Inflammatory macrophage (primary cell): Measurements from ENCODE around the gene AGMO.
"Not testable (repeated sequence)": the region's sequence is repeated elsewhere in the genome, so short reads cannot be mapped to it uniquely, and the experiment has no call there.

Experiments
- DNase-seq, 2 donors: peaks; one replicate each; pipeline ENCODE4 v3.0.0-alpha.2; 2020 to 2022

AGMO gene

DNA sequence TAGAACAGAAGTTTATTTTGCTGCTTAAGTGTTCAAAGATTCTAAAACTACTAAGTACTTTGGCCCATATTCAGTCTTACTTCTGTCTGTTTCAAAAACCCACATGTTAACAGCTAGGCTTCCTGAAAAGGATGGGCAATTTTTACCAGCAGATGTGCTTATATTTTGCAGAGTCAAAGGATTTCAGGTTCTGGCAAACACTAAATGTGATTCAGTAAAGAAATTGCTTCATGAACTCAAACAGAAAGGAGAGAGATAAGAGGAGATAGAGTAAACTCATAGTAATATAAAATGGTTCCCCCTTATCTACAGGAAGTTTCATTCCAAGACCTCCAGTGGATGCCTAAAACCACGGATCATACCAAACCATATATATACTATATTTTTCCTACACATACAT is 248.5 kb downstream of the AGMO start:
- no peak for DNase-seq

DNA sequence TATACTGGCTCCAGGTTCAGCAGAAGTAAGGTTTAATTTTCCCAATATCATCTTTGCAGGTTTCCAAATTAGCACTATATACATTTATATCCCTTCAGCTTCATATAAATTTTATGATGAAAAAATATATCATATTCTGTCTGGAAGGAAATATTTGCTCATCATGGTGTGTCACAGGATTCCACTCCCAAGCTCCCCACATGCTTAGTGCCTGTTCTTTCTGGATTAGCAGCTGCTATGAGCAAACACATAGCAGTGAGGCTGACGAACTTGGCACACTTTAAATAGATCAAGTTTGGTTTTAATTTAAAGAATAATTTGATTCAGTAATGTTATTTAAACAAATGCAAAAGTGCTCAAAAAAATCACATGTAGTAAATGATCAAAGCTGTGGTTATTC is 251.9 kb downstream of the AGMO start:
- no peak for DNase-seq

DNA sequence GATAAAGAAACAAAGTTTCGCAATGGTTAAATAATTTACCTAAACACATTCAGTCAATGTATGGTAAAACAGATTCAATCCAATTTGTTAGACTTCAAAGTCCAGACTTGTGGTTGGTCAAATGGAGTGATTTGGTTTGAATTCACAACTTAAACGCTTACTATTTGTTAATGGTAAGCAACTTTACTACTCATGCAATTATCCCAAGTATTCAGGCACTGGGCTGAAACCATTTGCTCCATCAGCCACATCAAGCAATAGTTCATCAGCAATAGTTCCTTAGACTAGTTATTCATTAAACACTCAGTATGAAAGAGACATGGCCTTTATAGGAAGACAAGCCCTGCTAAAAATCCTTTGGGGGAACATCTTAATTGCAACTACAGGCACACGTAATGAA is 253.0 kb downstream of the AGMO start:
- DNase-seq, result no peak

DNA sequence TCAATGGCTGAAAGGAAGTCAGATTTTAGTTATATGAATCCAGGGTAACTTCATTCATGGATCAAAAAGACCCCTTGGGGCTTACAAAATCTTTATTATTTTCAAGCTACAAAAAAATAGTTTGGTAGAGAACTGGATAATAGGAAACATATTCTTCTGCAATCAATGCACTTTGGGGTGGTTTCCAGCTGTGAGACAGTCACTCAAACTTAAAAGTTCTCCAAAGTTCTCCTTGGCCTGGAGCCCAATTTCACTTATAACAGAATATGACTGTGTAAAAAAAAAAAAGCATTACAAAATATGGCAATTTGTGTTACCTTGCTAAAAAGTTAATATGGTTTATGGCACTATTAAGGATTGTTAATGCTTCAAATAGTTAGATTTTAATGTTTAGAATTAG is 255.5 kb downstream of the AGMO start:
- DNase-seq, result no peak

DNA sequence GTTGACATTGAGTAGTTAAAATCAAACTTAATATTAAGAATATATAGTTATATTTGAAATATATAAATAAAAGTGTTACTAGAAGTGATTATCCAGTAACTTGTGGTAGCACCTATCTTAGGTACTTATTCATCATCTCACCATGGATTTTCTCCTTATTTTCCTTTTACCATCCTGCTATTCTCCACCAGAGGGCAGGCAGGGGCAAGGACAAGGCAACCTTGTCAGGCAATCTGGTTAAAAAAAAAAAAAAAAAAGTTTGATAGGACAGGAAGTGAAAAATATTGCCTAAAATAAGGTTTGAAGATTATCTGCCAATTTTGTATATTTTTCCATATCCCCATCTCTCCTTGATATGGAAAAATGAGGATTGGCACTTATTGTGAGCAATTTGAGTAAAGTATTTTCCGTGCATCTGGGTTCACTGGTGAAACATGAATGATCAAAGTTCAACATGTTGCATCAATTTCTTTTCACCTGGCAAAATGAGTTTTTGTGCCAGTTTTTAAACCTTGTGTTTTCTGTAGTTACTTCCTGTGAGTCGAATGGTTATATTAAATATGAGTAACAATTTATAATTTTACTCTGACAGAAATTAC is 256.7 kb downstream of the AGMO start:
- DNase-seq, result peak; percentile 20 to 31

DNA sequence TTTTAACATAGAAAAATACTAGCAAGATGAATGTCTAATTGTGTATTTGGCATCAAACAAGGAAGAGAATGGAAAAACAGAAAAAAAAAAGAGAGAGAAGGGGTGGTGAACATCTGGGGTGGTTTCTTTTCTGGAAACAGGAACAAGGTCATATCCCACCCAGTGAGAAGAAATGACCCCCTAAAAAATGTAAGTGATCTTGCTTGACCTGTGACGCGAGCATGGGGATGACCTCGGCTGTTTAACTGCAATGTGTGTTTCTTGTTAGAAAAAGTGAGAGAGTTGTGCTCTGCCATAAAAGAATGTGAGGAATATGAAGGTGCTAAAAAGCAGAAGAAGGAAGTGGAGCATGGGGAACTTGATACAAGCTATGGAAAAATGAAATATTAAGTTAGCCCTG is 258.5 kb downstream of the AGMO start:
- DNase-seq, result no peak

DNA sequence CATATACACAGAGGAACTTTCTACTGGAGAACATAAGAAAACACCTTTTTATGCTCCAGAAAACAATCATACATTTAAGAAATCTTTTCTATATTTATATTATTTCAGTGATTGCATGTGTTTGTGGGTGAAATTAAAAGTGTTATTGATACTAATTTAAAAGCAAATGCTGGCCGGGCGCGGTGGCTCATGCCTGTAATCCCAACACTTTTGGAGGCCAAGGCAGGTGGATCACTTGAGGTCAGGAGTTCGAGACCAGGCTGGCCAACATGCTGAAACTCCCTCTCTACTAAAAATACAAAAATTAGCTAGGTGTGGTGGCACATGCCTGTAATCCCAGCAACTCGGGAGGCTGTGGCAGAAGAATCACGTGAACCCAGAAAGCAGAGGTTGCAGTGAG is 260.8 kb downstream of the AGMO start:
- not testable (repeated sequence) for DNase-seq

DNA sequence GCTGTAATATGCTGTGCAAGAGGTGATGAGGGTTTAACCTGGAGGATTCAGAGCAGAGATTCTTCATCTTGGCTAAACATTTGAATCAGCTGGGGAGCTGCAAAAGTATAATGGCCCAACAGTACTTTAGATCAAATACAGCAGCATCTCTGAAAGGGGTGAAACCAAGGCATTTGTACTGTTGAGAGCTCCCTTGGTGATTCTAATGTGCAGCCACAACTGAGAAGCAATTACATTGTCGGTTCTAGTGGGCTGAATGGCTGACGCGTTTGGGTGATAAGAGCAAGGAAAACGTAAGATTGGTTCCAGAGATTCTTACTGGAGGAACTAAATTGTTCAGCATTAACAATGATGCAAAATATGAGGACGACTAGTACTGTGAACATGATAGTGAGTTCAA is 269.7 kb downstream of the AGMO start:
- DNase-seq, result no peak

DNA sequence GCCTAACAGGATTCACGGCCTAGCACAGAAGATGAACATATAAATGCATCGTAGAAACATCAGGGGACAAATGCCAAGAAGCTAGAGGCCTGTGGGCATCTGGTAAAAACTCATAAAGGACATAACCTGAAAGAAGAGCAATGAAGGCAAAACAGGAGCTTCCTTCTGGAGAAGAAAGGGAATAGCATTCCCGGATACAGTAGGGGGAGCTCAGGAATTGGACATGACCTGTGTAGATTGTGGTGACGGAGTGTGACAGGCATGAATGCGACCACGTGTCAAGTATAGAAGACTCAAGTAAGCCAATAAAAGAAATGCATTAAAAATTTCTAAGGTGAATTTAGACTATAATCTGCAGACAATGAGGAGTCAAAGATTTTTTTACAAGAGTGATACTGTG is 270.1 kb downstream of the AGMO start:
- no peak for DNase-seq

DNA sequence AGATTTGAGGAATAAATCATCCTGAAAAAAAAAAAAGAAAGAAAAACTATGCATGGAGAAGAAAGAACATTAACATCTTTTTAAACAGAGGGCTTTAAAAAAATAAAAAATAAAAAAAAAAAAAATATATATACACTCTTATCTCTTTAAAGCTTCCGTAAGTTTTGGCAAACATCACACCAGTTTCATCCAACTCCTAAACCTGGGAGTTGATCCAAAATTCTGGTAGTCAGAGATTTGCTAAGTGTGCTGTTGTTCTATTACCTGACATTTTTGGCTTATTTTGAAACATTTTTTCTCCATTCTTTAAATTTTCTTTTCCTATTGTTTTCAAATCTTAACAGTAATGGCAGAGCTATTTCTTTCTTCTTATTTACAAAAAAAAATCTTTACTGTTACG is 273.1 kb downstream of the AGMO start:
- DNase-seq, result no peak

DNA sequence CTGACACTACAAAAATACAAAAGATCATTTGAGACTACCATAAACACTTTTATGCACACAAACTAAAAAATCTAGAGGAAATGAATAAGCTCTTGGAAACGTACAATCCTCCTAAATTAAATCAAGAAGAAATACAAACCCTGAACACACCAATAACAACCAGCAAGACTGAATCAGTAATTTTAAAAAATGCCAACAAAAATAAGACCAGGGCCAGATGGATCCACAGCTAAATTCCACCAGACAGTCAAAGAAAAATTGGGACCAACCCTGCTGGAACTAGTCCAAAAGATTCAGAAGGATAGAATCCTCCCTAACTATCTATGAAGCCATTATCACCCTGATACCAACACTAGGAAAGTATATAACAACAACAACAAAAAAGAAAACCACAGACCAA is 277.4 kb downstream of the AGMO start:
- DNase-seq, result no peak

DNA sequence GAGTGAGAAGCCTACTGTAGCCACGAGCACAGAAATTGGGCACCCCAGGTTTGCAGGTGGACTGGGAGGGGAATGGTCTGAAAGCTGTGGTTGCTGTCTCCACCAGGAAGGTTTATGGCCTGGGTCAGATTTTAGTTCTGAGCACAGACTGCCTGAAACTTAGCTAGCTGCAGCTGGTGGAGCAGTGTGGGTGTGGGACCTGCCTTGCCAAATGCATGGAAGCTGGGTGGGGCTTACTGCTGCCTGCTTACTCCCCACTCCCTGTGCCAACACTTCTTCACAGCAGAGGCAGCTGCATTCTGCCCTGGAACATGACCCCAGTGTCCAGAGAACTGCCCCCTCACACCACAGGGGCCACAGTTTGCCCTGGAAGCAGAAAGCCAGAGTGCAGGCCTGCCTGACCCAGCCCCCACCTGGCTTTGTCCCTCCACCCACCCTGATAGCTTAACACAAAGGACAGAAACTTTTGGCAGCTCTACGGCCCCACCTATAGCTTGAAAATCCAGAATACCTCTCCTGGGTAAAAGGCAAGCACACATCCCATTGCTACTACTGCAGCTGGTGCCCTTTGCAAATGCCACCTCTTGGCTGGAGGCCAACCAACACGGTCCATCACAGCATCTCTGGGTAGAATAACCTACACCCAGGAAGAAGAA is 281.6 kb downstream of the AGMO start:
- DNase-seq, result no peak

DNA sequence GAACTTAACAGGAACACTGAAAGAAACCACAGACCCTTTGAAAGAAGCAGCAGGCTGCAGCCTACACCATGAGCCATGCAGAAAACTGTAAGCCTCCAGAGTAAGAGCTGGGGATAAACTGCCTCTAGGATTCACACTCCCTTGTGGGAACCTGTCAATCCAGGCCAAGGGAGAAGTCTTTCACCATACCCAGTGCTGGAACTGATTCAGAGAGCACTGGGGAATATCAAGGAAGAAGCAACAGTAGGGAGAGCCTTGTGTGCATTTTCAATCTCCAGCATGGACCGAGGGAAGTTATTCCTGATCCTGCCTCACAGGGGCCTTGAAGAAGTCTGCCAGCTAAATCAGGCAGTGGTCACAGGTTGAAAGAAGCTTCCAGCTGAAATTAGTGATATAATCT is 282.2 kb downstream of the AGMO start:
- no peak for DNase-seq

DNA sequence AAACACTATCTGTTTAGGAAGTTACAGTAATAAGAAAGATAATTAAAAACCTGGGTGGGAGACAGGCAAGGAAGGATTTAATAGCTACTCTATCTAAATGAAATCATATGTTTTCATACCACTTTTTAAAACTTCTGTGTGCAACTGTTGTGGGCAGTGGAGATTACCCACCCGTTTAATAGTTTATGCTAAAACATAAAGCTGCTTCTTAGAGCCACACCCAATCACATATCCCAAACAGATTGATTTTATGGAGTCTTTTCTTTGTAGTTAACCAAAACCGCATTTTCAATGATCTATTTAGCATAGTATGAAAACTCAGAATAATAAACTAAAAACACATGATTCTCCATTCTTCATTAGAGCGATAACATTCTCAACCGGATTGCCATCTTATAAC is 304.1 kb downstream of the AGMO start:
- DNase-seq, result no peak

DNA sequence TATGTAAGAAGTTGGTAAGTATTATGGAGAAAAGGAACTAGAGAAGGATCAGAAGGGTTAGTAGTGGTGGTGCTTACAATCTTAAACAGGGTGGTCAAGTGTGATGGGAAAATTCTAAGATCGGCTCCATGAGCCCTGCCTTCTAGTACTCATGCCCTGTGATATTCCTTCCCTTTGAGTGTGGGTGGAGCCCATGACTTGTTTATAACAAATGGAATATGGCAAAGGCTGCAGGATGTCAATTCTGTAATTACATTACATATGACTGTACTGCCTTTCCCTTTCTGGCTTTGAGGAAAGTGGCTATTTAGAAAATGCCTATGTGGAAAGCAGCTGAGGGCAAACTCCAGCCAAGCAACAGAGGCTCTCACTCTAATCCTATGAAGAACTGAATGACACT is 309.6 kb downstream of the AGMO start:
- no peak for DNase-seq

DNA sequence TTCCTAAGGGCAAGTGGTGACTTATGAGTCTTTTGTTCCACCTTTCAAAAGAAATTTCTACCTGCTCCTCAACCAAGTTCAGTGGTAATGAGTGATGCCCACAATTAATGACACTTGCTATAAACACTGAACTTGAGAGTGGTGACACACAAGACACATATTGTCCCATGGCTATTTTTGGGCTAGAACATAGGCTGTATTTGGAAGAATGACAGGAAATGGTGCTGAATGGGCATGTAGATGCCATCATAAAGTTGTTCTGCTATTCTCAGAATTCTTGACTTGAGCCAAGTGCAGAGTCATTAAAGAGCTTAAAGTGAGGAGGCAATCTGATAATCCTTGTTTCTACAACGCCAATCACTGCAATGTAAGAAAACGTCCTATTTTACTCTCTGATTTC is 313.3 kb downstream of the AGMO start:
- no peak for DNase-seq

DNA sequence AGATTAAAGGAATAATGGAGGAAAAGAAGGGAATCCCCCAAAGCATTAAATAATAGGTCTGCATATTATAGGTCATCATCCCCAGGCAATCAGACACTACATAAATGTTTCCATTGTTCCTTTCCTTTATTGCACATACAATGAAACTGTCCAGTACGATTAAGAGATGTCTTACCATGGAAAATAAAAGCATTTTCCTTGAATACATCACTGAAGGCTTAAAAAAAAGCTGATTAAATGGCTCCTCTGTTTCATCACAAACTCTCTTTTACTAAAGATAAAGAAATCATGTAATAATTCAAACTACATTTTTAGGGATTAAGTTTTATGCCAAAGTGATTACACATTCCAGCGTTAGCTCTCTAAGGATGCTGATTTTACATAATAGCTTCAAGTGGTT is 316.0 kb downstream of the AGMO start:
- no peak for DNase-seq

DNA sequence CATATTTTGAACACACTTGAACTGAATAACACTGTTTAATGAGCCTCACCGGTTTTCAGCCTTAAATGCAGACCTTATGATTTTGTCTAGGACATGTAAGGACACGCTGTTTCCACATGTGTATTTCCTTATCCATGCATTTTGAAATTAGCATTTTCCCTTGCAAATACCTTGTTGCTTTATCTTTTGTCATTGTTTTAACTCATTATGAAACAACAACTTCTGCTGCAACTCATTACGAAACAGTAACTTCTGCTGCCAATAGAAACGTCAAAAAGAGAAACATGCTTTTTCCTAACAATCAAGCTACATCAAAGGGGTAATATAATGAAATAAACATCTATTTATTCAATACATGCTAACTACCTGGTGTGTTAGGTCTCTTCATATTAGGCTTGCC is 322.0 kb downstream of the AGMO start:
- peak; percentile 37 to 53 for DNase-seq

DNA sequence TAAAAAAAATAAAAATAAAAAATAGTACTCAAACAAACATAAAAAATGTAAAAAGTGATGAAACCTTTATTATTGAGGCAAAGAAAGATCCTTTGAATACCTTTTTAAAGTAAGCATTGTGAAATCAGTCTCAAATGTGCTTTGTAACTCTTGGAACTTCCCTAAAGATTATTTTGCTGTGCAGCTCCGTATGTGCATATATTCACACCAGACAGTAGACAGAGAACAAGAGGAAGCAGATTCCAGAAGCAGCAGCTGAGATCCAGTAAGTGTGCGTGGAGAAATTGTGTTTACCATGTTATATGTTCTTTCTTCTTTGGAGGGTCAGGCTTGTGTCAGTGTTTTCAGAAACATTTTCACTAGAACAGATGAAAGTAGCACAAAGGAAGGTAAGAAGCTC is 324.9 kb downstream of the AGMO start:
- DNase-seq, result peak; percentile 44 to 53

DNA sequence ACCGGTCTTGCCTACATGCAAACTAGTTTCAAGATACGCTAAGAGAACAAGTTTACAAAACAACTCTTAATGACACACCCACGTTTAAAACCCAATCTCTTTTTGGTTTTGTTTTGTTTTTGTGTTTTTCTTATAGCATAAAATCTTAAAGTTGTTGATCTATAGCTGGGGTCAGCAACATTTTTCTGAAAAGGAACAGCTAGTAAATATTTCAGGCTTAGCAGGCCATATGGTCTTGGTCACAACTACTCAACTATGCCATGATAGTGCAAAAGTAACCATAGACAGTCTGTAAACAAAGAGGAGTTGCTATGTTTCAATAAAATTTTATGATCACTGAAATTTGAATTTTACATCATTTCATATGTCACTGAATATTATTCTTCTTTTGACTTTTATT is 327.4 kb downstream of the AGMO start:
- no peak for DNase-seq

DNA sequence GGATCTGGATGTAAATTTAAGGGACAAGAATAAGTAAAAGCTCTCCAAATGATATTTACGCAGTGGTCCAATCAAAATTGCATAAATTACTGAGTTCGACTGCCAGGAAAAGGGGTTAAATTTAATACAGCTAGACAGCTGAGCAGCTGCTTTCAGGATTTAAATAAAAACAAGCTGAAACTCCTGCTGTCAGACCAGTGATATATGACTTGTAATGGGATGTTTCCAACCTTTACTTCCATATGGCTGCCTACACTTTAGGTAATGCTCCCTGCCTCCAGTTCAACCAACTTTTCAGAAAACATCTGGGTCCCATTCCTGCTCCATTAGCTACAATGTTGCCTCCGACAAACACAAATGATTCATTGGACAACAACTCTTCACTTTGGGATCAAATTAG is 333.0 kb downstream of the AGMO start:
- no peak for DNase-seq

DNA sequence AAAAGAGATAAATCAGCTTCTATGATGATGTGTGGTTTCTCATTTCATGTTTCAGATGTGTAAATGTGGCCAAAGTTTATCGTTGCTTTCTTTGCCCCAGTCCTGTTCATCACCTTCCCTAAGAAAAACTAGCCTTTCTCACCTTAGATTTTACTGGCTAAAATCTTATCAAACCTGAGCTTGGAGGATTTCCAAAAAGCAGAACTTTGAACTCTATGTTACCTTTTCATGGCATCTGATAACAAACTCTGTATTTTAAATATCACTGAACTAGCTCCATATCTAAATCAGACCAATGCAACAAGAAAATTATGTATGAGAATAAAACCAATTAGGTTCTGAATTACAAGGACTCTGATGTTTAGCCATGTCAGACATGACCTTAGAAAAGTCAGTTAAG is 335.8 kb downstream of the AGMO start:
- no peak for DNase-seq

DNA sequence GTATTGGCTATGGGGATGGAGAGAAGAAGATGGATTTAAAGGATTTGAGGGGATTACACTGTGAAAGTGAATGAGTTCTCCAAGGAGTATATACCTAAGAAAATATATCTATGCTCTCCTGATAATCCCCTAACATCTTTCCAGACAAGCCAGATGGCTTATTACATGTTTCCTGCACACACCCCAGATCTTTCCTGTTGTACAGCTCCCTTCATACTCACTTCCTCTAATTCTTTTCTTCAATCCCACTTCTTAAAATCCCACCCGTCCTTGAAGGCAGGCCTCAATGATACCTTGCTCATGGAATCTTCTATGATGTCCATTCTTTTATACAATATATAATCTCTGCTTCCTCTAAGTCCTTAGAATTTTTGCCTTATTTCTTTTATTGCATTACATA is 342.1 kb downstream of the AGMO start:
- no peak for DNase-seq

DNA sequence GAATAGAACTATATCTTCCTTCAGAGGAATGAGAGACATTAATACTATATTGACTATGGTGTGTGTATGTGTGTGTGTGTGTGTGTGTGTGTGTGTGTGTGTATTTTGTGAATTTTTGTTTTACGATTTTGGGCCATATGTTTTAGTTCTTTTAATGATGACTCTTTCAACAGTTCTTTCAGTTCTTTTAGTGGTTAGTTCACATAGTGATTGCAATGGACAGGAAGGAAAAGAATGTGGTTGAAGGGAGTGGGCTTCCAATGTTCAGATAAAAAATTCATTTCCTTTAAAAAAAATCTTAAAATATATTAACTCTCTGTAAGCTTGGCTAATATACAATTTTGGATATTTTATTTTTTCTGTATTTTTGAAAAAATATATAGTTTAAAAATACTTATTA is 343.6 kb downstream of the AGMO start:
- no peak for DNase-seq

DNA sequence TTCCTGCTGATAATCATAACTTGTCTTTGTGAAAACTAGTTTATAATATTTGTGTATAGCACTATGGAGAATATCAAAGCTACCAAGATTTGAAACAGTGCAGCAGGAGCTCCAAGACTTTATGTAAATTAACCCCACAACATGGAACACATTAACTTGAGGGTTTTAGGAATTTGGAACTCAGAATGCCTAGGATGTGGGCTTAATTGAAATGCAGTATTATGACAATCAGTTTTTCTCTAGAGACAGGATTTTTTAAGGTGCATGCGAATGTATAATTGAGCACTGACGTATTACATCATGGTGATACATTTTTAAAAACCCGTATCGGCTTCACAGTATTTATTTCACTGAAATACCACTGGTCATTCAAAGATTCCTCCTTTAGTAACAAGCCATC is 346.2 kb downstream of the AGMO start:
- DNase-seq, result no peak
